ENCODE data around the gene CASP14.

Gene CASP14

GRCh38 chr19:15105044-15105443, 55.8 kb downstream of the CASP14 start:
- no peak for TF ChIP-seq ZFX (IDR thresholded peaks at IDR 0.05; ENCODE audit: borderline replicate concordance)
- TF ChIP-seq, protein P1, sequence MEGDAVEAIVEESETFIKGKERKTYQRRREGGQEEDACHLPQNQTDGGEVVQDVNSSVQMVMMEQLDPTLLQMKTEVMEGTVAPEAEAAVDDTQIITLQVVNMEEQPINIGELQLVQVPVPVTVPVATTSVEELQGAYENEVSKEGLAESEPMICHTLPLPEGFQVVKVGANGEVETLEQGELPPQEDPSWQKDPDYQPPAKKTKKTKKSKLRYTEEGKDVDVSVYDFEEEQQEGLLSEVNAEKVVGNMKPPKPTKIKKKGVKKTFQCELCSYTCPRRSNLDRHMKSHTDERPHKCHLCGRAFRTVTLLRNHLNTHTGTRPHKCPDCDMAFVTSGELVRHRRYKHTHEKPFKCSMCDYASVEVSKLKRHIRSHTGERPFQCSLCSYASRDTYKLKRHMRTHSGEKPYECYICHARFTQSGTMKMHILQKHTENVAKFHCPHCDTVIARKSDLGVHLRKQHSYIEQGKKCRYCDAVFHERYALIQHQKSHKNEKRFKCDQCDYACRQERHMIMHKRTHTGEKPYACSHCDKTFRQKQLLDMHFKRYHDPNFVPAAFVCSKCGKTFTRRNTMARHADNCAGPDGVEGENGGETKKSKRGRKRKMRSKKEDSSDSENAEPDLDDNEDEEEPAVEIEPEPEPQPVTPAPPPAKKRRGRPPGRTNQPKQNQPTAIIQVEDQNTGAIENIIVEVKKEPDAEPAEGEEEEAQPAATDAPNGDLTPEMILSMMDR (IDR thresholded peaks at IDR 0.05): no peak
- no peak overlapping the region for H3K27ac ChIP-seq

DNA sequence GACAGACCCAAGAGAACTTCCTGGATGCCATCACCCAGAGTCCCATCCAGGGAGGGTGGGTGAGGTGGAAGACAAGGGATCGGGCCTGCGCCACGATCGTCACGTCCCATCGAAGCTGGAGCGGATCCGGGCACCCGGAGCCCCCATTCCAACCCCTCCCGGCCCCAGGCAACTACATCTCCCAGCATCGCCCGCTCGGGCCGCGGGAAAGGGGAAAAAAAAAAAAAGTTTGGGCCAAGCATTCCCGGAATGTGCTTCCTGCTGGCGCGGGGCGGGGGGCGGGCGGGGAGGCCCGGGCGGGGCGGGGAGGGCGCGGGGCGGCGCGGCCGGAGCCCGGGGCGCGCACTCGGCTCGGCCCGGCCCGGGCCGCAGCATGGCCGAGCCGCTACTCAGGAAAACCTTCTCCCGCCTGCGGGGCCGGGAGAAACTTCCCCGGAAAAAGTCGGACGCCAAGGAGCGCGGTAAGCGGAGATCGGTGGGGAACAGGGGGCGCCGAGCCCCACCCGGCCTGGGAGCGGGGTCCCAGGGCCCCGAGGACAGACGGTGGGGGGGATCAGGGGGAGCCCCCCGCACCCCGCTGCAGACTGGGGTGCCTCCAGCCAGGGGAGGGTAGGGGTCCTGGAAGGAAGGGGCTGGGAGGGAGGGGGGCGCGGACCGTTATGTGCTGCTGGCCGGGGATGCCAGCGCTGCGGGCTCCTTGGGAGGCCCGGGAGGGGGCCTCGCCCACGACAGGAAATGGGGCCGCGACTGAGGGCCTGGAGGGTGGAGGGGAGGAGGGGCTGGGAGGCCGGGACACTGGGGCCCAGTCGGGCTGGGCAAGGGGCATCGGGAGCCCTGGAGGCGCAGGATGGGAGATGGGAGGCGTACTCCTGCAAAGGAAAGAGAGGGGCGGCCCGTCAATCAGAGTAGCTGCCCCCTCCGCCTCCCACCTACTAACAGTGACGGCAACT, 58.1 kb downstream of the CASP14 start, which contains the start of gene SYDE1:
SYDE1 (plus strand) TSS at position 341 of the 950 bp plus-strand sequence; CDS start at position 374, 33 bp downstream.
- no peak for TF ChIP-seq ZFX (IDR thresholded peaks at IDR 0.05; ENCODE audit: borderline replicate concordance)
- TF ChIP-seq, protein P1 (IDR thresholded peaks at IDR 0.05): no peak
- H3K27ac ChIP-seq: no peak within 1 kb of the TSS

Data from 22Rv1 (cell line).